T1000 (cell line): ENCODE results near the gene CXCL12.

Experiments used
- DNase-seq: peaks from one replicate; lab custom pipeline; 2025; ENCODE audit warnings: mixed read lengths; lab: John Stamatoyannopoulos, UW

CXCL12 gene

GRCh38 chr10:44385696-44386441, 972 bp upstream of the CXCL12 start:
- no peak for DNase-seq

DNA sequence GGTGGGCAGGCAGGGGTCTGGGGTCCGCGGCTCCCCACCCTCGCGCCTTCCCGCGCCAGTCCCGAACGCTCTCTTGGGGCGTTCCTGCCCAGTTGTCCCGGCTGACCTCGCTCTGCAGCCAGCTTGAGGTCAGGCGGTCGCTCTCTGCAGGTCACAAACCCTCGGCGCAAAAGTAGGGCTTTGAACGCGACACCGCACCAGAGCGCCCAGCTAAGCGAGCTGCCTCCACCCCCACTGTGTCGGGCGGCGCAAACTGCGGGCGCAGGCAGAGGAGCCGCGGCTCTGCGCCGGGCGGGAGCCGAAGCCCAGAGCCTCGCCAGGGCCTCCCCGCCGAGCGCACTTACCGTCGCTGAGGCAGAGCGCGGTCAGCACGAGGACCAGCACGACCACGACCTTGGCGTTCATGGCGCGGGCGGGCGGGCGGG, 284 bp downstream of the CXCL12 start:
- no peak for DNase-seq

GRCh38 chr10:44383749-44384600, 922 bp downstream of the CXCL12 start:
- no peak for DNase-seq

DNA sequence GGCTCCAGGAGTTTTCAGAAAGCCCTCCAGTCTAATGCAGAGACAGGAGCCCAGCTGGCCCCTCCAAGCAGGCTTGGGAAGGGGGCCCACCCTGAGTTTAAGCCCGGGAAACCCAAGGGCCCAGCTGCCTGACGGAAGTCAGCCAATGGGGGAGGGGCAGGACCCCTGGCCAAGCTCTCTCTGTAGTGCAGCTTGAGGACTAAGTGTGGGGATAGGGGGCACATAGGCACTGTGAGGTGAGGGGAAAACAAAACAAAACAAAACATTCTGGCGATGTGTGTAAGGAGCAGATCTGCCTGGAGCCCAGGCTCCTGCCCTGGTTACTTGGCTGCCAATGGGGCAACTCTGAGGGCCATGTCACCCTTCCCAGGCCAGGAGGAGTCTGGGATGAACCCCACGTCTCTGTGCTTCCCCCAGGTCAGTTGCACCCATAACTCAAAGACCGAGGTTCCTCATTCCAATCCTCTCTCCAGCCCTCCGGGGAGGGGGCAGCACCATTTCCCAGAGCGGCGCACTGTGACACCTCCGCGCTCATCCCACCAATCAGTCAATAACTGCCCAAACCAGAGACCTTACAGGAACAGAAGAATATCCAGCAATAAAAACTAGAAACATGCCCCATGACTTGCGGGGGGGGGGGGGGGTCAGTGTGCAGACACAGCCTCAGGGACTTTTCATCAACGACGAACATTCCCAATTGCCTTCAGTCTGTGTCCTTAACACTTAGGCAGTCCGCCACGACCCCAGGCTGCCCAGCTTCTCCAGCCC, 1.7 kb downstream of the CXCL12 start:
- no peak for DNase-seq

- DNase-seq: no peak
Measured at GRCh38 chr10:44382131-44382858, 2.6 kb downstream of the CXCL12 start.

DNA sequence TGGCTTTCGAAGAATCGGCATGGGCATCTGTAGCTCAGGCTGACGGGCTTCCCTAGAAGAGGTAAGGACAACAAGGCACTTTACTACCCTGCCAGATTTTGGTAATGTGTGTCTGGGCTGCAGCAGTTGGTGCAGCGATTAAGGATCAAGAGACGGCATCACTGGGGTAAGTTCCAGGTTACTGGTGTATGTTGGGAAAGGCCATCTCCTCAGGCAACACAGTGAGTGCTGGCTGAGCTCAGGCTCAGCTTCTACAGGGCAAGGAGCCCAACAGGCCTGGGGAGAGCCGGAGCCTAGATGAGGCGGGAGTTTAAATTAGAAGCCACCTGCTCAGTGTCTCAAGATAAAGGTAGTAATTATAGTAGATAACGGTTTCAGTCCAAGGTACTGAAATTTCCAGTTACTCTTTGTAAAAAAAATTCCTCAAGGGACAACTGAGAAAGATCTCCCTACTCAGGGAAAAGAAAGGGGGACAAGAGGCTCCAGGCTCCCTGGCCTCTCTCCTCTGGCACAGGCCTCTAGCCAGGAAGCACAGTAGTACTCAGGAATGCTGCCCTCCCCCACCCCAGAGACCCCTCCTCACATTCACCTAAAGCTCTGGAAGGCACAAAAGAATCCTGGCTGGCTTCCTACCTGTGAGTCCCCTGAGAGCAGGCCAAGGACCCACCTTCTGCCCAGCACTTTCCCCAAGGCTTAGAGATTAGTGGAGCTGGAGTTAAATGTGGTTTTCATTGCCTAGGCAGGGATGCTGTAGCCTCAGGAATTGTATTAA, 3.9 kb downstream of the CXCL12 start:
- no peak for DNase-seq

DNA sequence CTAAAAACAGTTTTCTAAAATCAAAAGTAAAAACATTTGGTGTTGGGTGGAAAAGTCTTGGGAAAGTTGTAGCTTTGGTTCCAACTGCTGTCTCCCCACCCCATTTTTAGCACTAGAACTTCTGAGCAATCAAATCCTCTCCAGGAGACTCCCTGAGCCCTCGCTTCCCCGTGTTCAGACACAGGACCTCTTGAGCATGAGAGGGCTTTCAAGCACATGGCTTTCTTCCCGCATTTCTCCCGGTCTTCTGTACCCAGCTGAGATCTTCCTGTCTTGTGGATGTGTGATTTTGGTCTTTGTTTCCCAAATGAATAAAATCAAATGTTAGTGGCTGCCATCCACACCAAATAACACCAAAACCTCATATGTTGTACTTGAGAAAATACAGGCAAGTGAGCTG, 5.0 kb downstream of the CXCL12 start:
- DNase-seq: no peak

DNA sequence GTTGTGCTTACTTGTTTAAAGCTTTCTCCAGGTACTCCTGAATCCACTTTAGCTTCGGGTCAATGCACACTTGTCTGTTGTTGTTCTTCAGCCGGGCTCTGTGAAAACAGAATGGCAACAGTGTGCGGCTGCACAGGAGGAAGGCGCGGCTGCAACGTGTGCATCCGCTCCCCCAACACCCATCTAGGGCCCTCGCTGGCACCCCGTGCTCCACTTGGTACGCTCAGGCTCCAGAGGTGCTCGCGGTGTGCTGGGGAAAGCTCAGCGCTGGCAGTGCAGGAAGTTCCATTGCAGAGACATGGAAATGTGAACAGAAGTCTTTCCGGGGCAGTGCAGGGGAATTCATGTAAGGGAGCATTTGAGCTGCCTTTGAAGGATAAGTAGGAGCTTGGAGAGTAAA, 6.3 kb downstream of the CXCL12 start:
- no peak for DNase-seq

DNA sequence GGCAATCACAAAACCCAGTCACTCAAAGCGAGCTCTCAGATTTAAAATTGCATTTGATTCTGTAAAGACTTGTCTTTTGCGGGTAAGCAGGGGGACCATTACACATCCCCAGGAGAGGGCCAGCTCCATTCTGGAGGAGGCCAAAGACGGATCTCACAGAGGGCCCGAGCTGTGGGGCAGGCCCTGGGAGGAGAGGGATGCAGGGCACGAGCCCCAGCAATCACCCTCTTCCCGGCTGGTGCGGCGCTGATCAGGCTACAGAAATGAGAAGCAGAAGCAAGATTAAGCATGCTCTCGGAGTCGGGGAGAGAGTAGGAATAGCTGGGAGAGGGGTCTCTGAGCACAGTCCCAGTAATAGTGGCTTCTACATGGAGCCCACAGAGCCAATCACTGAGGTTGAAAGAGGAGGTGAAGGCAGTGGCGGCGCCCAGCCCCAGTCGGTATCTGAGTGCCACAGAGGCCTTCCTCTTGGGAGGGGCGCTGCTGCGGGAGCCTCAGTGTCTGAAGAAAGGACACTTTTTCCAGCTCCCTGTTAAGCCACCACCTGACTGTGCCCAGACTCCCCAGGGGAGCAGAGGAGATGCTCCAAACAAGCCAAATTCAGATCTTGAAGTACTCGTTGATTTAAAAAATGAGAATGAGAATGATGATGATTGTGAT, 7.1 kb downstream of the CXCL12 start:
- no peak for DNase-seq

- no peak for DNase-seq
Measured at GRCh38 chr10:44376472-44377099, 8.3 kb downstream of the CXCL12 start.

- no peak for DNase-seq
Measured at GRCh38 chr10:44374155-44374554, 10.7 kb downstream of the CXCL12 start.

GRCh38 chr10:44373341-44373995, 11.4 kb downstream of the CXCL12 start:
- DNase-seq: no peak

- no peak for DNase-seq
Measured at GRCh38 chr10:44372181-44372580, 12.7 kb downstream of the CXCL12 start.

DNA sequence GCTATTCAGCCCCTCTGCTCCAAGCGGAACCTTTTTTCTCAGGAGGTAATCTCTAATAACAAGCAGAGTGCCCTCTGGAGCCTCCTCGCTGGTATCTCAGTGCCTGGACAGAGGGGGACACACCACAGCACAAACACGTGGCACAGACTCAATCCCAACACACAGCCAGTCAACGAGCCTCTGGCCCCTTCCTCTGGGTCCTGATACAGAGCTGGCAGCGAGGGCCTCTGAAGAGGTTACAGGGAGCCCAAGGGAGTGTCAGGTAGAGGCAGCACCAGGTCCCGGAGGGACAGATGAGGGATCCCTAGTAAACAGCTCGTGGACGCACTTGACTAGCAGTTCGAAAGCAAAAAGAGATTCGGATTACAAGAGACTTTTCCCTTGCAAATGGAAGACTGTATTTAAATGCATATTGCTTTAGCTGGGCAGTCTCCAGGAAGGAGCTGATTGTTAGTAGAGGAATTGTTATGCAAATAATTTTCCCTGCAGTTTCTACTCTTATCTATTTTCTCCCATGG, 14.1 kb downstream of the CXCL12 start:
- no peak for DNase-seq

DNA sequence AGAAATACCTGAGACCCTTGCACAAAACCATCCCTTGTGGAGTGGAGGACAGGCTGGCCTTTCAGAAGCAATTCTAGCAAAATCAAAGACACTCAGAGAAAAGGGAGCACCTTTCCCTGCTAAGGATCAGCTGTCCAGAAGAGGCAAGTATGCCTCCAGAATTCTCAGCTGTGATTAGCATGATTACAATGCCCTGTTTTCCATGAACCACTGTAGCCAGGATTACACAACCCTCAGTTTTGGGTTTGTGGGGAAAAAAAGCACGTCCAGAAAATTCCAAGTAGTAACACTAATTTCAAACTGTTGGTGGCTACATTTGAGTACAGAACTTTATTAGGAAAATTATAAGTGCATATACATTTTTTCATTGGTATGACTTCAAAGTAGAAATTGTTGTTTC, 15.0 kb downstream of the CXCL12 start:
- DNase-seq: no peak

GRCh38 chr10:44369296-44369695, 15.6 kb downstream of the CXCL12 start:
- no peak for DNase-seq

DNA sequence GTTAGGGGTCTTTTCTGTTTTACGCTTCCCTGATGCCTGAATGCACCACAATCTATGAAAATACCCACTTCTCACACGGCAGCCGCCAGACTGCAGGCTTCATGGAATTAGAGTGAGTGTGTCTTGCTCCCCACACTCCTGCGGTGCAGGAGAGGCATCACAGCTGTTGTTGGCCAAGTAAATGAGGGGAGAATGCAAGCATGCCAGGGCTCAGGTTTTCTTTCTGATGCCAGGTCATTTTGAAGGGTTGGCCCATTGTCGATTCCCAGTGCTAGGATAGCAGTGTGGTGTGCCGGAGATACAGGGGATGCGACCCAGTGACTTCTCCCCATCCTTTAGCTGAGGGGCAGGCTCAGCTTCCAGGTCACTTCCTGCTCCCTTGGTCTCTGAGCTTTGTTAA, 16.3 kb downstream of the CXCL12 start:
- no peak for DNase-seq

GRCh38 chr10:44366941-44367630, 17.8 kb downstream of the CXCL12 start:
- no peak for DNase-seq

GRCh38 chr10:44364566-44364965, 20.3 kb downstream of the CXCL12 start:
- DNase-seq: no peak
